Fibroblast of lung (primary cell): ENCODE measurements around the gene DNAJC13. TPM values are rescaled to one million over a fixed set of nuclear protein-coding genes. Genes with fewer than 3 reads are reported as not detected.
A peak's percentile ranks its signal among the peaks of the same experiment; 100 is the strongest.

ENCODE experiments used
- DNase-seq, 2 donors: peaks; one replicate each; pipeline versions ENCODE4 v3.0.0 to v3.0.0-alpha.2; 2010; ENCODE audit warnings: low read depth in 2 of 2
- H2AFZ ChIP-seq: 2 replicates; pipeline ENCODE4 v1.5.1; 2012; ENCODE audit warnings: low read length, control low read depth, inconsistent platforms
- H3K27ac ChIP-seq: 2 replicates; pipeline ENCODE4 v1.5.1; 2011; ENCODE audit warnings: low read length, control low read depth; ENCODE audit not compliant: insufficient read depth
- H3K27me3 ChIP-seq: 2 replicates; pipeline ENCODE4 v1.5.1; 2011; ENCODE audit warnings: mild to moderate bottlenecking, low read length; ENCODE audit not compliant: control insufficient read depth, insufficient read depth
- H3K36me3 ChIP-seq: 2 replicates; pipeline ENCODE4 v1.5.1; 2011; ENCODE audit warnings: low read length; ENCODE audit not compliant: control insufficient read depth, insufficient read depth
- H3K4me1 ChIP-seq: 2 replicates; pipeline ENCODE4 v1.5.1; 2011; ENCODE audit warnings: low read length; ENCODE audit not compliant: control insufficient read depth, insufficient read depth; ENCODE audit errors: extremely low read depth
- H3K4me2 ChIP-seq: 2 replicates; pipeline ENCODE4 v1.5.1; 2011; ENCODE audit warnings: low read length, control low read depth; ENCODE audit not compliant: insufficient read depth; ENCODE audit errors: extremely low read depth
- H3K4me3 ChIP-seq, 4 experiments: fragments of 200-600 bp in 1 of 4; sonication (generic) in 1 of 4; replicated peaks in 1 of 4; 2 replicates each; pipeline ENCODE4 v1.5.1; 2011 to 2016; ENCODE audit warnings: low read length in 4 of 4, low read depth in 3 of 4, mild to moderate bottlenecking in 3 of 4, control low read depth in 2 of 4, inconsistent platforms in 1 of 4, mixed read lengths in 1 of 4; ENCODE audit not compliant: insufficient read depth in 1 of 4; ENCODE audit errors: control extremely low read depth in 1 of 4
- H3K79me2 ChIP-seq: 2 replicates; pipeline ENCODE4 v1.5.1; 2012; ENCODE audit warnings: mild to moderate bottlenecking, low read length, inconsistent platforms; ENCODE audit not compliant: control insufficient read depth, insufficient read depth
- H3K9ac ChIP-seq: 2 replicates; pipeline ENCODE4 v1.5.1; 2011; ENCODE audit warnings: mild to moderate bottlenecking, low read length, control low read depth; ENCODE audit not compliant: insufficient read depth
- H3K9me3 ChIP-seq: 2 replicates; pipeline ENCODE4 v1.5.1; 2012; ENCODE audit warnings: low read depth, low read length; ENCODE audit not compliant: control insufficient read depth, insufficient read depth
- H4K20me1 ChIP-seq: 2 replicates; pipeline ENCODE4 v1.5.1; 2011; ENCODE audit warnings: low read length; ENCODE audit not compliant: control insufficient read depth, insufficient read depth; ENCODE audit errors: extremely low read depth
- CTCF ChIP-seq, 2 donors: IDR thresholded peaks in 1 of 2; conservative IDR thresholded peaks in 1 of 2; 1 replicate in 1 of 2; 2 replicates in 1 of 2; pipeline ENCODE4 v1.5.1; 2011 to 2012; ENCODE audit warnings: low read length in 2 of 2, control low read depth in 1 of 2, inconsistent platforms in 1 of 2, low read depth in 1 of 2, mild to moderate bottlenecking in 1 of 2
- EZH2 ChIP-seq: IDR thresholded peaks from 2 replicates; pipeline ENCODE4 v1.5.1; 2012; ENCODE audit warnings: low read length, control low read depth, mild to moderate bottlenecking; ENCODE audit errors: missing control alignments
- polyA plus RNA-seq, 2 donors: library from polyadenylated mRNA; depleted of rRNA in 1 of 2; stranded (reverse) in 1 of 2; unstranded in 1 of 2; fragments of >200 nt; gene quantifications; 2 replicates each; pipeline ENCODE4 v1.2.1, GENCODE V29; 2011 to 2012; ENCODE audit warnings: missing spikeins in 1 of 2
- total RNA-seq: library from RNA; depleted of rRNA; stranded (reverse); fragments of >200 nt; gene quantifications from 2 replicates; pipeline ENCODE4 v1.2.1, GENCODE V29; 2014

The DNAJC13 gene
- total and polyA plus RNA-seq, 2 donors (not counting 1 experiment from before 2014, with no cell fraction given) = 56.3 to 89.0 TPM

GRCh38 chr3:132536442-132537153 lies 119.3 kb downstream of the DNAJC13 start:
- H4K20me1 ChIP-seq = no peaks in the 10 kb centered on the region
- peak in 1 of 2 donors; percentile 7 for TF ChIP-seq CTCF (conservative IDR thresholded peaks at IDR 0.05 in 1 of 2, IDR thresholded peaks at IDR 0.05 in 1 of 2; ENCODE audit: low read depth in 1 of 2, low read length in 2 of 2)
- TF ChIP-seq EZH2 = no peak
- DNase-seq = peak in 1 of 2 donors; percentile 23
- no peak overlapping the region for H2AFZ ChIP-seq
- no peak overlapping the region for H3K4me2 ChIP-seq
- H3K4me3 ChIP-seq = no peak overlapping the region
- H3K9ac ChIP-seq = peak overlapping the region; percentile 18
- no peaks in the 10 kb centered on the region for H3K27me3 ChIP-seq
- H3K79me2 ChIP-seq = peaks cover 1% of the 10 kb centered on the region
- H3K36me3 ChIP-seq = no peaks in the 10 kb centered on the region
- peak overlapping the region; percentile 73 for H3K27ac ChIP-seq
- H3K9me3 ChIP-seq = no peaks in the 10 kb centered on the region
- H3K4me1 ChIP-seq = peaks cover 10% of the 10 kb centered on the region

DNA sequence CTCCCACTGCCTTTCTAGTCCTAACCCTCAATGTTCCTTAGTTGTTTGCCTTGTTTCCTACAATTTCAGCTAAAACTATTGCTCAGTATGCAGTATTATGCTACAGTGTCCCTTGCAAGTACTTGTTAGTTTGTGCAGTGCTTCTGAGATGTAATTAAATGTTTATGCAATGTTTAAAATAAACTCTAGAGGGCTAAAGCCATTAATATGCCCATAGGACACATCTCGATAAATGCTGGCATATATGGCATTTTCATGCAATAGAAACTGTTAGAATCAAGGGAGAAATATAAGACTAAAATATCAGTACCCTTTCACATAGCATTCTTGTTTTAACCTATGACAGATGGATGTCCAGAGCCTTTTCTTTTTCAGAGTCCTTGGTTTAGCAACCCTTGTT lies 120.0 kb downstream of the DNAJC13 start:
- H3K79me2 ChIP-seq = peaks cover 1% of the 10 kb centered on the region
- DNase-seq = no peak
- peaks cover 4% of the 10 kb centered on the region for H3K36me3 ChIP-seq
- H3K4me2 ChIP-seq = no peak overlapping the region
- H4K20me1 ChIP-seq = no peaks in the 10 kb centered on the region
- H3K9me3 ChIP-seq = no peaks in the 10 kb centered on the region
- no peak overlapping the region for H3K27ac ChIP-seq
- no peak overlapping the region for H3K4me3 ChIP-seq
- H3K27me3 ChIP-seq = no peaks in the 10 kb centered on the region
- TF ChIP-seq CTCF (conservative IDR thresholded peaks at IDR 0.05 in 1 of 2, IDR thresholded peaks at IDR 0.05 in 1 of 2; ENCODE audit: low read depth in 1 of 2, low read length in 2 of 2) = peak in 1 of 2 donors; percentile 11
- TF ChIP-seq EZH2 = no peak
- H2AFZ ChIP-seq = no peak overlapping the region
- H3K4me1 ChIP-seq = peaks cover 15% of the 10 kb centered on the region
- no peak overlapping the region for H3K9ac ChIP-seq

DNA sequence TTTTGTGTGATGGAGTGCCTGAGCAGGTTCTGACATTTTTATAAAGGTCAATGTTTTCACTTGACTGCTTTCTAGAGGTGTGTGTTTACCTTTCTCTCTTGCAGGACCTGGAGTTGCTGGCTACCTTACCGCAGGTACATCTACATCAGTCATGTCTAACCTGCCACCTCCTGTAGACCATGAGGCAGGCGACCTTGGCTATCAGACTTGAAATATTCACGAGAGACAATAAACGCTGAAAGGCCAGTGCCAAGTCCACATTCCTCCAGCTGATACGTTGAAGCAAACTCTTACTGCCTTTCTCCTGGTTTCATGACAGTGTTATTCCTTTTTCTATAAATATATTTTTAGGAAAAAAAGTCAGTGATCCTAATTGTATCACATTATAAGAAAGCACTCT lies 120.8 kb downstream of the DNAJC13 start:
- H3K4me3 ChIP-seq = no peak overlapping the region
- H3K4me1 ChIP-seq = peaks cover 21% of the 10 kb centered on the region
- no peaks in the 10 kb centered on the region for H4K20me1 ChIP-seq
- H3K9ac ChIP-seq = no peak overlapping the region
- peaks cover 4% of the 10 kb centered on the region for H3K36me3 ChIP-seq
- DNase-seq = no peak
- H3K79me2 ChIP-seq = peaks cover 1% of the 10 kb centered on the region
- no peak overlapping the region for H3K4me2 ChIP-seq
- H3K27ac ChIP-seq = no peak overlapping the region
- no peaks in the 10 kb centered on the region for H3K9me3 ChIP-seq
- TF ChIP-seq CTCF (conservative IDR thresholded peaks at IDR 0.05 in 1 of 2, IDR thresholded peaks at IDR 0.05 in 1 of 2; ENCODE audit: low read depth in 1 of 2, low read length in 2 of 2) = no peak
- TF ChIP-seq EZH2 = no peak
- no peaks in the 10 kb centered on the region for H3K27me3 ChIP-seq
- no peak overlapping the region for H2AFZ ChIP-seq
